ENCODE results near the gene HEXIM1.

The HEXIM1 gene

DNA sequence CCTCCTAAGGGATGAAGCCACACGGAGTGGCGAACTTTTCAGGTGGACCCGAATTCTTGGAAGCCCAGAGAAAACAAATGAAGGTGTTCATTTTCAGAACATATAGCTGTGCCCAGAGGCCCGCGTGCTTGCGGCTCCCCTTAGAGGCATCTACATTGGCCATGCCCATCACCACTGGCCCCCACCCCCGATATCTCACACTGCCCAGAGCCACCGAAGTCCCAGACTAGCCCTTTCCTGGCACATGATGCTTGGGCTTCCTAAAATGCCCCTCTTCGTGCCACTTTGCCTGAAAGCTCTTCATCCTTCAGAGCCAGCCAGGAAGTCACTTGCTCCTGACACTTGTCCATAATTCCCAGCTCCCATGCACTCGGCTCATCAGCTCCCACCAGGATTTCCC lies 2.1 kb upstream of the HEXIM1 start:
- DNase-seq (ENCODE audit: low read depth in 3 of 3, low spot score in 1 of 3): no peak

DNA sequence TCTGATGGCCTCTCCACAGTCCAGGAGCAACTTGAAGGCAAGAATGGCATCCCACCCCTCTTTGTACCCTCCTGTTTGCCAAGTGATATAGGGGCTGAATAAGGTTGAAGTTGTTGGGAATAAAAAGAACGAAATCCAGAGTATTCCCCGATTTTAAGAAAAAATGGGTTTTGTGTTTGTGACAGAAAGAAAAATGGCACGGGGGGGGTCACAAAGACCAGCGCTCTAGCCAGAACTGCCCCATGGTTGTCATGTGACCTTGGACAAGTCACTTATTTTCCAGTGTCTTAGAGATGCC lies 1.7 kb upstream of the HEXIM1 start:
- DNase-seq (ENCODE audit: low read depth in 3 of 3, low spot score in 1 of 3): no peak

DNA sequence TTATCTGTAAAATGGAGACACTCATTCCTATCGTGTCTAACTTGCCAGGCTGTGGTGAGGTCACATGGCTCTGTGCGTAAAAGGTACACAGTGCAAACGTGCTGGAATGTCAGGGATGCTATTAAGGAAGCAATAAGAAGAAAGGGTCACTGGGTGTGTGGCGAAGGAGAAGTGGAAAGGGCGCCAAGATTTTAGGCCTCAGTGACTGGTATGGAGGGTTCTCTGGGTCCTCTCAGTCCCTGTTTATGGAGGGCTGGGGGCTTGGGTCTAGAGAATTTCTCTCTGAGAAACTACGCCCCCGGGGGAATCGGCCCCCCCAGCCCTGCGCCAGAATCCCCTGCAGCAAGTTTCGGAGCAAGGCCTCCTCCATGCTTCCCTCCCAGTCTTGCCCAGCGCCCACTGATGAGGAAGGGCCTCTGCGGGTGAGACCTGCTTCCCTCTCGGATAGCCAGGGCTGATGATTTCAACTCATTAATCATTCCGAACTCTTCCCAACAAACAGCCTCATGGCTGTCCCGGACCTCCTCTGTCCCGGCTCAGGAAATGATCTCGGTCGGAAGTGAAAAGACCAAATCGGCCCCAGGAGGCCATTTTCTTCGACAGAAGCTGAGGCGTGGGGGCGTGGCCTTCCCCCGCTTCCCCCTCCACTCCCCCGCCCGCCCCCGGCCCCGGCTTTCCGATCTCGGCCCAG lies 1.2 kb upstream of the HEXIM1 start:
- DNase-seq (ENCODE audit: low read depth in 3 of 3, low spot score in 1 of 3): no peak

DNA sequence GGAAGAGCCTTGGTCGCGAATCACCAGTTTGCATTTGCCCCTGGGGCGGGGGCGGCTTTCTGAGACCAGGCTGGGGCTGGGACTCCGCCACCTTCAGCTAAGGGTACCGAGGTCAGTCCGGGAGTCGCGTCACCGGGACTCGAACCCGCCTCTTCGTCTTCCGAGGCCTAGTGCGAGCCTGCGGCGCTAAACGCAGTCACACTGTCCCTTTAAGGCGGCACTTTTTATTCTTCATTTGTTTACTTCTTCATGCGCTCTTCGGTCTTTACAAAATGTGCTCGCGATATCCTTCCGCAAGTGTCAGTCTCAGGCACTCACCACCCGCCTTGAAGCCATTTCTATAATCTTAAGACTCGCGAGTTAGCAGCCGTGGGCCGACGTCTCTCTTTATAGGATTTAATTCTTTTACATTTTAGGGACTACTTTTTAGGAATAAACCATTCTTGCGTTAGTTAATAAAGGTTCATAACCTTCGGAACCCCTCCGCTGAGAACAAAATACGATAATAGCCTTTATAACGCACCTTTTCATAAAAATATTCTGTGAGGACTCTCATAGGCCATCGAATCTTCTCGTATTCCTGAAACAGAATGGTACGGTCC lies 593 bp upstream of the HEXIM1 start:
- peak; percentile 41 to 65 (median 55) for DNase-seq (ENCODE audit: low read depth in 3 of 3, low spot score in 1 of 3)

DNA sequence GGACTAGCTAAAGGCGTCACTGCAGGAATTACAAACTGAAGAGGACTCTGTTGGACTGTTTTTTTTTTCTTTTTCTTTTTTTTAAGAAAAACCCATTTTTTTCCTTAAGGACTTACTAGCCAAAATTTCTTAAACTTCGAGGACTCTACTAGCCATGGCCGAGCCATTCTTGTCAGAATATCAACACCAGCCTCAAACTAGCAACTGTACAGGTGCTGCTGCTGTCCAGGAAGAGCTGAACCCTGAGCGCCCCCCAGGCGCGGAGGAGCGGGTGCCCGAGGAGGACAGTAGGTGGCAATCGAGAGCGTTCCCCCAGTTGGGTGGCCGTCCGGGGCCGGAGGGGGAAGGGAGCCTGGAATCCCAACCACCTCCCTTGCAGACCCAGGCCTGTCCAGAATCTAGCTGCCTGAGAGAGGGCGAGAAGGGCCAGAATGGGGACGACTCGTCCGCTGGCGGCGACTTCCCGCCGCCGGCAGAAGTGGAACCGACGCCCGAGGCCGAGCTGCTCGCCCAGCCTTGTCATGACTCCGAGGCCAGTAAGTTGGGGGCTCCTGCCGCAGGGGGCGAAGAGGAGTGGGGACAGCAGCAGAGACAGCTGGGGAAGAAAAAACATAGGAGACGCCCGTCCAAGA lies 878 bp downstream of the HEXIM1 start:
- peak in 2 of 3 donors; percentile 38 to 65 for DNase-seq (ENCODE audit: low read depth in 3 of 3, low spot score in 1 of 3)

DNA sequence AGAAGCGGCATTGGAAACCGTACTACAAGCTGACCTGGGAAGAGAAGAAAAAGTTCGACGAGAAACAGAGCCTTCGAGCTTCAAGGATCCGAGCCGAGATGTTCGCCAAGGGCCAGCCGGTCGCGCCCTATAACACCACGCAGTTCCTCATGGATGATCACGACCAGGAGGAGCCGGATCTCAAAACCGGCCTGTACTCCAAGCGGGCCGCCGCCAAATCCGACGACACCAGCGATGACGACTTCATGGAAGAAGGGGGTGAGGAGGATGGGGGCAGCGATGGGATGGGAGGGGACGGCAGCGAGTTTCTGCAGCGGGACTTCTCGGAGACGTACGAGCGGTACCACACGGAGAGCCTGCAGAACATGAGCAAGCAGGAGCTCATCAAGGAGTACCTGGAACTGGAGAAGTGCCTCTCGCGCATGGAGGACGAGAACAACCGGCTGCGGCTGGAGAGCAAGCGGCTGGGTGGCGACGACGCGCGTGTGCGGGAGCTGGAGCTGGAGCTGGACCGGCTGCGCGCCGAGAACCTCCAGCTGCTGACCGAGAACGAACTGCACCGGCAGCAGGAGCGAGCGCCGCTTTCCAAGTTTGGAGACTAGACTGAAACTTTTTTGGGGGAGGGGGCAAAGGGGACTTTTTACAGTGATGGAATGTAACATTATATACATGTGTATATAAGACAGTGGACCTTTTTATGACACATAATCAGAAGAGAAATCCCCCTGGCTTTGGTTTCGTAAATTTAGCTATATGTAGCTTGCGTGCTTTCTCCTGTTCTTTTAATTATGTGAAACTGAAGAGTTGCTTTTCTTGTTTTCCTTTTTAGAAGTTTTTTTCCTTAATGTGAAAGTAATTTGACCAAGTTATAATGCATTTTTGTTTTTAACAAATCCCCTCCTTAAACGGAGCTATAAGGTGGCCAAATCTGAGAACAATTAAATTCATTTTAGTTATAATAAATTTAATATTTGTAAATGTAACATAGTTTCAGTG lies 1.7 kb downstream of the HEXIM1 start:
- DNase-seq (ENCODE audit: low read depth in 3 of 3, low spot score in 1 of 3): peak in 1 of 3 donors; percentile 35

DNA sequence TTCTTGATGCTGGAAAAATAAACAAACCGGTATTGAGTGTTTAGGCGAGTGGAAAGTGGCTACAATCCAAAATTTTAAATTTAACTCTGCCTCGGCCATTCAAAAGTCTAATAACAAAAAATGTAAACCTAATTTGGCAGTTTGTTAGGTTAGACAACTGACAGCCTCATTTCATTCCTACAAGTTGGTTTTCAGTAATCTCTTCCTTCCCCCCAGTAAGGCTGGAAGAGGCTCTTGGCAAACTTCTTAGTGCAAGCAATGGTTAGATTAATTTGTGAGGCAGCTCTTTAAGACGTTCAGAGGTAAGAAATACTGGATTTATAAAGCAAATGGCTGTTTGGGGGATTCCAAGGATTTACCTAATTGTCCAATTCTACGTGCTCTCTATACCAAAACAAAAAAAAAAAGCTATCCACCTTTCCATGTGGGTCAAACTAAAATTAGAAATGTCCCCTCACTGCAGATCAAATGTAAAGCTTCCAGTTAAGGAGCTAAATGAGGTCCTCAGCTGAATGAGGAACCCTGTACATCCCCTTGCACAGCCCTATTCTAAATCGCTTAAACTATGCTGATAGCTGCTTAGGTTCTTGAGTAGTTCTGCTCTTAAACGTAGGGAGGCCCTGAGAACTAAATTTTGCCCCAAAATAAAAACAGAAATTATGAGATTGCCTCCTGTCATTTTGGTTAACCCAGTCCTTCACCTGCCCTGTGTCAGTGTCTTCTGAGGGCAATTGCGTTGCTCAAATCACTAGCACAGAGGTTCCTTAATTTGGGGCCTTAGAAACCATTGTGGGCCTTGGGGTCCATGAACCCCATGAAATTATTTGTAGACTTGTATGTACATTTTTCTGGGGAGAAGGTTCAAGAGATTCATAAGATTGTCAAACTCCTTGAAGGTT lies 2.9 kb downstream of the HEXIM1 start:
- DNase-seq (ENCODE audit: low read depth in 3 of 3, low spot score in 1 of 3): no peak

DNA sequence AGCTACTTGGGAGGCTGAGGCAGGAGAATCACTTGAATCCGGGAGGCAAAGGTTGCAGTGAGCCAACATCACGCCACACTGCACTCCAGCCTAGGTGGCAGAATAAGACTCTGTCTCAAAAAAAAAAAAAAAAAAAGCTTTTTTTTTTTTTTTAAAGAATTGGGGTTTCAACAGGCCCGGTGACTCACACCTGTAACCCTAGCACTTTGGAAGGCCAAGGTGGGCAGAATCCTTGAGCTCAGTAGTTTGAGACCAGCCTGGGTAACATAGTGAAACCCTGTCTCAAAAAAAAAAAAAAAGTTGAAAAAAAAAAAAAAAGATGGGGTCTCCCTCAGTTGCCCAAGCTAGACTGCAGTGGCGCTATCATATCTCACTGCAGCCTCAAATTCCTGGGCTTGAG lies 6.8 kb downstream of the HEXIM1 start:
- no peak for DNase-seq (ENCODE audit: low read depth in 3 of 3, low spot score in 1 of 3)

DNA sequence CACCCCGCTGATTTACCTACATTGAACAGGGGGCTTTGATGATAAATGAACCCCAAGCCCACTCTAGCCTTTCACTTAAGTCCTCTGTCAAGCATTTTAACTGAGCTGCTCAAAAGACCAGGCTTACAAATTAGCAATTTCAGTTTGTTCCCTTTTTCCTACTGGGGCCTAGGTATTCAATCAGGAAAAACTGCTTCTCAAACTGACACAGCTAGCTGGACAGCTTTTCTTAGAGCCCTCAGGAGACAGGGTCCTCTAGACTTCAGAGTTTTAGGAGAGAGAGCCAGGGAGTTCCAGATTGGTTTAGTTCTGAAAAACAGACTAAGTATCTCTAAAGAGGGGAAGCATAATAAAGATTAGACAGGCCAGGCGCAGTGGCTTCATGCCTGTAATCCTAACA lies 7.2 kb downstream of the HEXIM1 start:
- no peak for DNase-seq (ENCODE audit: low read depth in 3 of 3, low spot score in 1 of 3)

DNA sequence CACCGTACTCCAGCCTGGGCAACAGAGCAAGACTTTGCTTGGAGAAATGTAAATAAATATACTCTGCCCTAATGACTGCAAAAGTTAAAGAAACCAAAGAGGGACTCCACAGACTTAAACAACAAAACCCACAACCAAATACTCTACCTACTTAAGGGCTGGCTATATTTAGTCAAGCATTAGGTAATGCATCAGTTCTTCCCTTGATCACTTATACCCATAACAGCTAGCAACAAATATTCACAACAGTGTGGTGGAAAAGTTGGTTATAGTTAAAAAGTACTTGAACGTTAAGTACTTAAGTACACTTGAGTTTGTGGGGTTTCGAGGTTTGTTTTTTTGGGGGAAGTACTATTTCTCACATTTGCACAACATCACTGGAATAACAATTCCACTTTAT lies 8.0 kb downstream of the HEXIM1 start:
- DNase-seq (ENCODE audit: low read depth in 3 of 3, low spot score in 1 of 3): no peak

DNA sequence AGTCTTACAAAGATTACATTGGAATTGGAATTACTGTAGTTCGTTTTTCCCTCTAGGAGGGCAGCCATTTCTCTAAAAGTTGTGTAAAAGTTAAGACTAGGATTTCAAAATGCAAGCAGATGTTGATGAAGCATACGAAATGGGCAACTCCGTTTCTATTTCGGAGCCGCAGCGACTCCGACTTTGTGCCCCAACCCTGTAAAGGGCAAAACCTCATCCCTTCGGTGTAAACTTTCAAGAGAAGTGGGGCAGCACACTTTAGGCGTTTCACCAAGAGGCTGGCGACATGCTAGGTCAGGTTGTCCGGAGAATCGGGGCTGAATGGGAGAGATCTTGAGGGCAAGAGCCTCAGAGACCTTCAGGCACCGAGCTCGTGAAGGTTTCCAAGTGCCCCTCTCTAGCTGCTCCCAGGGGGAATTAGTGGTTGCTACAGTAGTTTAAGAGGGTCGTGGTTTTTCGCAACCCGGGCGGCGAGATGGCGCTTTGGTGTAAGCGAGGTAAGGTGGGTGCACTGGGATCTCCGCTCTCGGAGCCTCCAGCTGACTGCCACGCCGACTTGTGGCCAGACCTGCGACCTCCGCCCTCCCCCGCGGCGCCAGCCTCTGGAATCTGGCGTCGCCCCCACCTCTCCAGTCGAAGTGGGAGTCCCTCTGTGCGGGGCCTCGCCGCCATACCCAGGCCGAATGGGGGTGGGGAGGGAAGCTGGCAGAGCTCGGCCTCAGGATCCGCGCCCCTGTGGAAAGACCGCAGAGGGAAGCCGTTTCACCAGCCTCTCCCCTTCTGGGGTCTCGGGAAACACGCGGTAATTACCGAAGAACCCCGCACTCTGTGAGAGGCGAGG lies 12.4 kb downstream of the HEXIM1 start:
- DNase-seq (ENCODE audit: low read depth in 3 of 3, low spot score in 1 of 3): peak in 2 of 3 donors; percentile 29 to 52

DNA sequence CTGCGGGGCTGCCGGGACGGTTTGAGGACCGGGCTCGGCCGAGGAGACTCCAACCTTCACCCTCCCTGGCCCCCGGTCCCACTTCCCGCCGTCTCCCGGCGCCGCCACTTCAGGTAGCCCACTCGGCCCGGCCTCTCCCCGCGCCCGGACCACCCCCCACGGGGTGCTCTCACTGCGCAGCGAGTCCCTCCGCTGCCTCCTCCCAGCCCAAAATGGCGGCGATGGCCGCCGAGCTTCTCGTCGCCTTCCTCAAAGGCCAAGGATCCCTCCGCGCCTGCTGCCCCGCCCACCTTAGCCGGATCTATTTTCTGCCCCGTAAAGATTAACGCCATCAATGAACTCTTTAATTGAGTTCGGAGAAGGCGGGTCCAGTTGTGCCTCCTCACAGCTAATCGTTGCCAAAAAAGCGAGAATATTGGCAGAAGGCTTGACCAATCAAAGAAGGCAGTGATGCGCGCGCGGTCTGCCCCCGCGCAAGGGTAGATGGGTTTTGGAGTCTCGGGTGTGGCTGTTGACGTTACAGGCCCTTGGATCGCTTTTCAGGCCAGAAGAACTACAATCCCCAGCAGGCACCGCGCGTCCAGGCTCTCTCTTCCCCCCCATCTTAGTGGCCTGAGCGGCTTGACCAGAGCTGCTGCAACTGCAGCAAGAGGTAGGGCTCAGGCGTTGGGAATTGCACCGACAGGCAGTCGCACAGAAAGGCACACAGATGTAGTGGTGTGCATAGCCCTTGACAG lies 13.2 kb downstream of the HEXIM1 start, which contains the start of gene HEXIM2:
TSS of gene HEXIM2 (plus strand) at position 588 of the 737 bp plus-strand sequence. CDS start 919 bp downstream, outside the sequence.
- DNase-seq (ENCODE audit: low read depth in 3 of 3, low spot score in 1 of 3): peak; percentile 94 to 95 (median 95)

DNA sequence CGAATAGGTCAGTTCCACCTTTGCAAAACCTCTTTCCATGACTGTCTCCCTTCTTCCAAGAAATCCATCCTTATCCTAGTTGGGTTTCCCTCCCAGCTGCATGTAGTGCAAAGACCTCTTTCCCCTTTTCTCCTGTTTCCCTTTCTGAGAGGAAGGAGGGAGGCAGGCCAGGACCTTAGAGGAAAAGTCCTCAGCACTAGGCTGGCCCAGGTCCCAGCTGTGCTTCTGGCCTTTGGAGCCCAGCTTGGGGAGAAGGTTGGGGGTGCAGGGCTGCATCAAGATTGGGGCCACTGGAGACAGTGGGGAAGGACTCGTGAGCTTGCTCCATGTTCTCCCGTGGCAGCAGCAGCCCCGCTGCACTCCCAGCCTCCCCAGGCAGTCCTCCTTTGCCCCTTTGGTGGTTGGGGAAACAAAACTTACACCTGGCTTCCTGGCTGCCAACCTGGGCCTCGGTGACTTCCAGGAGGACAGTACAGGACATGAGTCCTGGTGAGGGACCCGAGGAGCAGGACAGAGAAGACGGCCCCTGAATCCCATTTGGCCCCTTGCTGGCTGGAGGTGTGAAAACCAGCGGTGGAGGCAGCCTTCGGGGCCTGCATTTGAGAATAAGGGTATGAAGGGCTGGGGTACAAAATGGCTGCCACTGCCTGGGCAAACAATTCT lies 13.9 kb downstream of the HEXIM1 start:
- no peak for DNase-seq (ENCODE audit: low read depth in 3 of 3, low spot score in 1 of 3)

DNA sequence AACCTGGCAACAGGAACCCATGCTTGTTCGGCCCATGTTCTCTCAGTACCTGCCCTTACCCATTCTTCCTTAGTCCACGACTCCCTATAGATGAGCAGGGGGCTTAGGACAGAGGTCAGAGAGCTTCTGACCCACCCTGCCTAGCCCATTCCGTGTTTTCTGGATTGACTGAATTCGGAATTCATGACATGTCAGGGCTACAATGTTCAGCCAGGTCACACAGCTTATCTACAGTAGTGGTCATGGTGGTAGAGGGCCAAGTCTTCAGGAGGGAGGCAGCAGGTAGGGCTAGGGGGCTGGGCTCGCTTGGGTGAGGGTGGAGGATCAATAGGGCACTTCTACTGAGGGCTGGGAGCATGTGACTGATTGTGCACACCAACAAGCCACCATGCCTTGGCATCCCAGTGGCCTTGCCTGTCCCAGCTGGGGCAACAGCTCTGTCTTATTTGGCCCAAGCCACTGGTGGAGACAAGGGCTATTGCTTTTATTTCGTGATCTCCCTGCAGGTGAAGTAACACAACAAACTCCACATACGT lies 16.5 kb downstream of the HEXIM1 start:
- DNase-seq (ENCODE audit: low read depth in 3 of 3, low spot score in 1 of 3): no peak

DNA sequence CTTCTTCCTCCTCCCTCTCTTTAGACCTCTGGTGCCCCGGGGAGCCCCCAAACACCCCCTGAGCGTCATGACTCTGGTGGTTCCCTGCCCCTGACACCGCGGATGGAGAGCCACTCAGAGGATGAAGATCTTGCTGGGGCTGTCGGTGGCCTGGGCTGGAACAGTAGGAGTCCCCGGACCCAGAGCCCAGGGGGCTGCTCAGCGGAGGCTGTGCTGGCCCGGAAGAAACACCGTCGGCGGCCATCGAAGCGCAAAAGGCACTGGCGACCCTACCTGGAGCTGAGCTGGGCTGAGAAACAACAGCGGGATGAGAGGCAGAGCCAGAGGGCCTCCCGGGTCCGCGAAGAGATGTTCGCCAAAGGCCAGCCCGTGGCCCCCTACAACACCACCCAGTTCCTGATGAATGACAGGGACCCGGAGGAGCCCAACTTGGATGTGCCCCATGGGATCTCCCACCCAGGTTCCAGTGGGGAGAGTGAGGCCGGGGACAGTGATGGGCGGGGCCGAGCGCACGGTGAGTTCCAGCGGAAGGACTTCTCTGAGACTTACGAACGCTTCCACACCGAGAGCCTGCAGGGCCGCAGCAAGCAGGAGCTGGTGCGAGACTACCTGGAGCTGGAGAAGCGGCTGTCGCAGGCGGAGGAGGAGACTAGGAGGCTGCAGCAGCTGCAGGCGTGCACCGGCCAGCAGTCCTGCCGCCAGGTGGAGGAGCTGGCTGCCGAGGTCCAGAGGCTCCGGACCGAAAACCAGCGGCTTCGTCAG lies 20.9 kb downstream of the HEXIM1 start:
- no peak for DNase-seq (ENCODE audit: low read depth in 3 of 3, low spot score in 1 of 3)

DNA sequence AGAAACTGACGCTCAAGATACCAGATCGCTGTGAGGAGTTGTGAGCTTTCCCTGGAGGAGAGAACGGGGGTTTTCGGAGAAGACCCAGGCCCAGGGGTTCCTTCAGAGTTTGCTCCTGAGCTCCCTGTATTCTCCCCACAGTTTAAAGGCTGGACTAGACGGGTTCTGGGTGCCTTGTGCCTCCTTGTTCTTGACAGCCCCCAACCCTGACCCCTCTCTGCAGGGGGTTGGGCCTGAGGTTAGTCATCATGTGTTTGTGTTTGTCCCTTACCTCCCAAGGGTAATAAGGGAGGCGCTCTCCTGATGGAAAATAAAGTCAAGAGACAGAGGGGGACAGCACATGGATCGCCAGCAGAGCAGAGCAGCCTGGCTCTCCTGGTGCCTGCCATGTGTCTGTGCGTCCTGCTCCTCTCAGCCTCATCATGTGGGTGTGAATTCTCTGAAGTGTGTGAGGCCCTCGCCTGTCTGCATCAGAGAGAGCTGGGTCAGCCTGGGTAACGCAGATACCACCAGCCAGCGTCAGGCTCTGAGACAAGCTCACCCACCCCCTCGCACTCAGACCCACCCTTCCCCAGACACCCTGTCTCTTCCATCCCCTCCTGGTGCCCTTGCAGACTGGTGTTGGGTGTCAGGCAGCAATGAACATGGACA lies 22.1 kb downstream of the HEXIM1 start:
- DNase-seq (ENCODE audit: low read depth in 3 of 3, low spot score in 1 of 3): no peak

DNA sequence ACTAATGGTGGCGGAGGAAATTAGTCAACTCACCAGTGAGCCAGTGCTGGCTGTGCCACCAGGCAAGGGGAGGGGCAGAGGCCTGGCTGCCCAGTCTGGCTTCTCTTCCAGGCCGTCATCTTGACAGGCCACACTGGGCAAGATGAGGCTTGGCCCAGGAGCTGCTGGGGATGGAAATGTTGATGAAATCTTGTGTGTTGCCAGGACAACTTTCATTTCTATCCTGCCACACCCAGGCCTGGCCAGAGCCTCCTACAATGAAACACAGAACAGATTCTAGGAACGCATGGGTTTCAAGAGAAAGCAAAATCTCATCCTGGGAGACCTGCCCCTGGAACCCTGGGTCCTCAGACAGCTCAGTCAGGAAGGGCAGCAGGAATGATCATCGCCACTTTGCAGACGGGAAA lies 22.7 kb downstream of the HEXIM1 start:
- DNase-seq (ENCODE audit: low read depth in 3 of 3, low spot score in 1 of 3): no peak

Data from stimulated activated CD4-positive, alpha-beta T cell treated with anti-CD3 and anti-CD28 coated beads, TNF-alpha, amount 100 ng/mL, for 1 hour (primary cell).